CD4-positive, alpha-beta T cell treated with Interleukin-15 for 1 hour (primary cell): Measurements from ENCODE around the gene ARHGDIG.
A peak's percentile ranks its signal among the peaks of the same experiment; 100 is the strongest.
"Not testable (repeated sequence)": the region's sequence is repeated elsewhere in the genome, so short reads cannot be mapped to it uniquely, and the experiment has no call there.

Source experiments
- DNase-seq: peaks from one replicate; pipeline ENCODE4 v3.0.0-alpha.2; 2020

ARHGDIG gene

DNA sequence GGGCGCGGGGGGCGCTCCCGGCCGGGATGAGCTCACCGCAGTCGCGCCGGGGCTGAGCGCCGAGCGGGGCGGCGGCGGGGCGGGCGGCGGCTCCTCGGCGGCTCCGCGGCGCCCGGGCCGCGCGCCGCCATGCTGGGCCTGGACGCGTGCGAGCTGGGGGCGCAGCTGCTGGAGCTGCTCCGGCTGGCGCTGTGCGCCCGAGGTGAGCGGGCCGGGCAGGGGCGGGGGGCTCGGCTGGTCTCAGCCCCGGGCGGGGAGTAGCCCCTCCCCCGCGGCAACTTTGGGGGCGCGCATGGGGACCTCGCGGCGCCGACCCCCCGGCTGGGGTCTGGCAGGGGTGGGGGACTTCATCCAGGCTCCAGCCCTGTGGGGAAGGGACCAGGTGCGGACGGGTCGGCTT, at the start of gene ARHGDIG:
Gene ARHGDIG (plus strand): TSS at position 40 of the 400 bp plus-strand sequence. CDS start 90 bp downstream, at position 130.
- no peak for DNase-seq

DNA sequence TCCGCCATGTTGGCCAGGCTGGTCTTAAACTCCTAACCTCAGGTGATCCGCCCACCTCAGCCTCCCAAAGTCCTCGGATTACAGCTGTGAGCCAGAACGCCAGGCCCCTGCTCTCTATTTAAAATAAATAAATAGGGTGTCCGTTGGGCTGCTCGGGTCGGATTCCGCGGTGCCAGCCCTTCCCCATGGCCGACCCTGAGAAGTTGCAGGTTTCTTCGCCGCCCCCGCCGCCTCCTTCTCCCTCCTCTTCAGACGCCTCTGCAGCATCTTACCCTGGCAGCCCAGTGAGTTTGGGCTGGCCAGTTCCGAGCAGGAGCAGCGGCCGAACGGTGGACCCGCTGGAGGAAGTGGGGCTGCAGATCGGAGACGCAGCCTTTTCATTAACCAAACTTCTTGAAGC, 49.4 kb upstream of the ARHGDIG start:
- no peak for DNase-seq

DNA sequence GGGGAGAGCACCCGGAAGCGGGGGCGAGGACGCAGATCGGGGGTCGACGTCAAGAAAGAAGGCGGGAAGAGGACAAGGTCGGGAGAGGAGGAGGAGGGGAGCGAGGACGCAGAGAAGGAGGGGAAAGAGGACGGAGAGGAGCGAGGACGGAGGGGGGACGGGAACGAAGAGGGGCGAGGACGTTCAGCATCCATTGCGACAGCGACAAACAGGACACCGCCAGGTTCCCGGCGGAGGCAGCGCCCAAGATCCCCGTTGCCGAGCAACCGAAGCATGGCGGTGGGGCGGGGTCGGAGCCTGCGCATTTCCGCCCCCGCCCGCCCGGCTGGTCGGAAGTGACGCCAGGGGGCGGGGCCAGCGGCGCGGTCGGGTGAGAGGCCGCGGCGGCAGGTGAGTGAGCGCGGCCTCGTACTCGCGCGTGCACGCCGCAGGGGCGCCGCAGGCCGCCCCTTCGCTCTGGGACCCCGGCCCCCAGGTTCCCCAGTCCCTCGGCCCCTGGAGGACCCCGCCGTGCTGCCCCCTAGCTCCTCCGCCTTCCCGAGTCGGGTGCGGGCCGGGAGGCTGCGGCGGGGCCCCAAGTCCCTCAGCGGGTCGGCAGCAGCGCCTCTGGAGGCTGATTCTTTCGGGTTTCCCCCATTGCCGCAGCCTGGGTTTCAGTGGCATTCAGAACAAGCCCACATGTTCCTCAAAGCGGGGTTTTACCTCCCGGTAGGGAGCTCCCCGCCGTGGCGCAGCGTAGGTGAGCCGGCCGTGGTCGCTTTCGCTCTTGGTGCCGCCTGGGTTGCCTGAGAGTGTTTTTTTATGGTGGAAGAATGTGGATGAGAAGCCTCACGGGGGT, 45.7 kb upstream of the ARHGDIG start, which contains the start of gene FAM234A:
Gene FAM234A (plus strand): TSS at position 354 of the 838 bp plus-strand sequence. CDS start 19,593 bp downstream, outside the sequence.
- DNase-seq = peak; percentile 94

DNA sequence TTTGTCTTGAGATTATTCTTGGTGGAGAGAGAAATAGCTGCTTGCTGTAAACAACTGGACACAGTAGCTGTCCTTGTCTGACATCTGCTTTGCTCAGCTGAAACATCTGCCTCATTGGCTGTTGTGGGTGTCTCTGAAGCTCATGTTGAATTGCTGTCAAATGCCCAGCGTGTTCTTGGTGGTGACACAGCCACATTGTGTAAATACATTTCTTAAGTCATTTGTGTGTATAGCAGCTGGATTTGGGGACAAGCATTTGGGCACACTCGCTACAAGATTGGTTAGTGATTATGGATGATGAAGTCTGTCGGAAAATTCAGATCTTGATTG, 40.5 kb upstream of the ARHGDIG start:
- no peak for DNase-seq

DNA sequence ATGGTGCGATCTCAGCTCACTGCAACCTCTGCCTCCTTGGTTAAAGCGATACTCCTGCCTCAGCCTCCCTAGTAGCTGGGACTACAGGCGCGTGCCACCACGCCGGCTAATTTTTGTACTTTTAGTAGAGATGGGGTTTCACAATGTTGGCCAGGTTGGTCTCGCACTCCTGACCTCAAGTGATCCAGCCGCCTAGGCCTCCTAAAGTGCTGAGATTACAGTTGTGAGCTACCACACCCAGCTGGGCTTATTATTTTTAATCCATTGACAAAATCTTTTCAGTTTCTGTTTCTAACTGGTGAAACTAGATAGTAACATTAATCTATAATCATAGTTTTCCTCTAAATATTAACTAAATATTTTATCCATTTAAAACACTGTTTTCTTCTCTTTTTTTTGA, 39.8 kb upstream of the ARHGDIG start:
- DNase-seq = no peak

DNA sequence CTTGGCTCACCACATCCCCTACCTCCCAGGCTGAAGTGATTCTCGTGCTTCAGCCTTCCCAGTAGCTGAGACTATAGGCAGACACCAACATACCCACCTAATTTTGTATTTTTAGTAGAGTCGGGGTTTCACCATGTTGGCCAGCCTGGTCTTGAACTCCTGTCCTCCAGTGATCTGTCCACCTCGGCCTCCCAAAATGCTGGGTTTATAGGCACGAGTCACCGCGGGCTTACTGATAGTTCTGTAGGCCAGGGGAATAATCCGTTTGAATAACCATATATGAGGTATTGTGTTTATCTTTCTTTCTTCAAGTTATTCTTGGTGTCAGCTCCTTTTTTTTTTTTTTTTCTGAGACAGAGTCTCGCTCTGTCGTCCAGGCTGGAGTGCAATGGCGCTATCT, 38.1 kb upstream of the ARHGDIG start:
- no peak for DNase-seq

DNA sequence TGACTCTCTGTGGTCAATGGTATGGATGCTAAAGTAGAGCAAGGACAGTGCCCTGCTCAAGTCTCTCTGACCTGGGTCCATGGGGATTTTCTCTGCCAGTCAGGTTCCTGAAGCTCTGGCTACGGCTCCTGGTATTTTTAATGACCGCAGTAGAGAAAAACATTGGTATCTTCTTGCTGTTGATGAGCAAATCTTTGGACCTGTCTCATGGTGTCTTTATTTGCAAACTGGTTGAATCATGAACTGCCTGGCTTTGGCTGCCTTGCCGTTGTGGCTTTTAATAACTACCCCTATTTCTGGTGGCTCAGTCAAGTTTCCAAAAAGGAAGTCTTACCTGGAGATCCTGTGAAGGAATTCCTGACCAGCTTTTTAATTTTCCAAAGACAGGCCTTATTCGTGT, 37.0 kb upstream of the ARHGDIG start:
- DNase-seq = no peak

DNA sequence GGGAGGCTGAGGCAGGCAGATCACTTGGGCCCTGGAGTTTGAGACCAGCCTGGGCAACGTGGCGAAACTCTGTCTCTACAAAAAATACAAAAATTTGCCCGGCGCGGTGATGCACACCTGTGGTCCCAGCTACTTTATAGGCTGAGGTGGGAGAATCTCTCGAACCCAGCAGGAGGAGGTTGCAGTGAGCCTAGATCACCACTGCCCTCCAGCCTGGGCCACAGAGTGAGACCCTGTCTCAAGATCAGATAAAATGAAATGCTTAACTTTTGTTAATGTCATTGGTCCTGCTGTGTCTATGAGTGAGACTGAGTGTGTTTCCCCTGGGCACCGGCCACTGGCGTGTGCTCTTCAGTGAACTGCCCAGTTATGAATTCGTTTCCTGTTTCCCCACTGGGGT, 35.3 kb upstream of the ARHGDIG start:
- no peak for DNase-seq

DNA sequence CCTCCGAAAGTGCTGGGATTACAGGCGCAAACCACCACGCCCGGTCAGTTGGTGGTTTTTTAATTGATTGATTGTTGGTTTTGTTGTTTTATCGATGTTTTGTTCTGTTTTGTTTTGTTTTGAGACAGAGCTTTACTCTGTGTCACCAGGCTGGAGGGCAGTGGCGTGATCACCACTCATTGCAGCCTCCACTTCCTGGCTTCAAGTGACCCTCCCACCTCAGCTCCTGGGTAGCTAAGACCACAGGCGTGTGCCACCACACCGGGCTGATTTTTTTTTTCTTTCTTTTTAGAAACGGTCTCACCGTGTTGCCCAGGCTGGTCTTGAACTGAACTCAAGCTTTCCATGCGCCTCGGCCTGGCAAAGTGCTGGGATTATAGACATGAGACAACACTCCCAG, 33.4 kb upstream of the ARHGDIG start:
- no peak for DNase-seq

DNA sequence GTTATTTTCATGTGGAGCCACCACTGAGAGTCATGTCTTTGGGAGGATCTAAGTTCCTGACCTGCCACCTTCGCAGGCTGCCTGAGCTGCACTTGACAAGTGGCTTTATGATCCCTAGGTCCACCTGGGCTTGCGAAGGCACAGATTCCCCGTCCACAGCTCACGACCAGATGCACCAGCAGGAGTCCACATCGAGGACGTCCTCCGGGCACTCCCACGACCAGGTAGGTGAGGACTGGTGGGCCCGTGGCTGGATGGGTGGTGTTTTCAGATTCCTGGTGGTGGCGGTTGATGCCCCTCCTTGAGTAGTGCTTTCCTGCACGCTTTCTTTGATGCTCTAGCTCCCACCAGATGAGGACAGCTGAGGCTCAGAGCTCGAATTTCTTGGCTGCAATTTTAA, 31.0 kb upstream of the ARHGDIG start:
- no peak for DNase-seq

DNA sequence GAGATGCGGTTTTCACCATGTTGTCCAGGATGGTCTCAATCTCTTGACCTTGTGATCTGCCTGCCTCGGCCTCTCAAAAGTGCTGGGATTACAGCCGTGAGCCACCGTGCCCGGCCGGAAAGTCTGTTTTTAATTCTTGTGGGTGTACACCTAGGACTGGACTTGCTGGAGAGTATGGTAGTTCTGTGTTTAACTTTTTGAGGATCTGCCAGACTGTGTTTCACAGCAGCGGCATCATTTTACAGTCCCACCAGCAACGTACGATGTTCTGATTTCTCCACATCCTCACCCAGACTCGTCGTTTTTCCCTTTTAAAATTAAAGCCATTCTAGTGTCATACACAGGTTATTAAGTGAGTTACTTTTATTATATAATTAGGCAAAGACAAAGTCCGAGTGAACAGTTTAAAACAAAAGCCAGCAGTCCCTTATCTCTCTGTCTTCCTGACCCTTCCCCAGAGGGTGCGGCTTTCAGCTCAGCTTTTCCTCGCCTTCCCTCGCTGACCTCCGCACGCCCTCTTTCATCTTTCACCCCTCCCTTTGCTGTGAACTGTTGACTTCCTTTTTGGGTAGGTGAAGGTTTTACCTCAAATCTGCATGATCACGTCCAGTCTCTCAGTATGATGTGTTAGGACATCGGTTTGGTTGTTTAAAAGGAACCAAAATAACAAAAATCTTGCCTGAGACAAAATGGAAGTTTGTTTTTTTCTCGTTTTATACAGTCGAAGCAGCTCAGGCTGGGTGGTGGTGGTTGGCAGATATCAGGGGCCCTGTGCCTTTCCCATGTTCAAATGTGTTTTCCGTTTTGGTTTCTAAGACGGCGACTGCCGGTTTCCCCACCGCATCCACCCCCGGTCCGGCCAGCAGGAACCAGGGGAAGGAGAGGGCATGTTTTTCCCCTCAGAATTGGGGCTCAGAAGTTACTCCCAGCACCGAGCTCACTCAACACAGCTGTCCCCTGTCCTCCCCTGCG, 27.7 kb upstream of the ARHGDIG start:
- no peak for DNase-seq

DNA sequence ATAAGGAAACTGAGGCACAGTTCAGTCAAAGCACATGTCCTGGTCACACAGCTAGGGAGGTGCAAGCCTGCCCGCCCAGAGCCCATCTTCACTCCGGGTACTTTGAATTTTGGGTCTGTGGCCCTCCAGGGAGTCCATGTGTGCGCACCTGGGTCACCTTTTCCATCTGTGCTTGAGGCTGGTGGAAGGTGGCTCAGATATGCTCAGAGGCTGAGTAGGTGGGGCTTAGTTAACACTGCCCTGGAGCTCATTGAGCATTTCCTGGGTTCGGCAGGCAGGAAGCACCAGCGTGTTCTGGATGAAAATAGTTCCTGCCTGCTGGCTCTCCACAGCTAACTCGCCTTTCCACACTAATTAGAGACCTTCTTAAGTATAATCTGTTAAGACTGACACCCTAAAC, 26.6 kb upstream of the ARHGDIG start:
- no peak for DNase-seq

DNA sequence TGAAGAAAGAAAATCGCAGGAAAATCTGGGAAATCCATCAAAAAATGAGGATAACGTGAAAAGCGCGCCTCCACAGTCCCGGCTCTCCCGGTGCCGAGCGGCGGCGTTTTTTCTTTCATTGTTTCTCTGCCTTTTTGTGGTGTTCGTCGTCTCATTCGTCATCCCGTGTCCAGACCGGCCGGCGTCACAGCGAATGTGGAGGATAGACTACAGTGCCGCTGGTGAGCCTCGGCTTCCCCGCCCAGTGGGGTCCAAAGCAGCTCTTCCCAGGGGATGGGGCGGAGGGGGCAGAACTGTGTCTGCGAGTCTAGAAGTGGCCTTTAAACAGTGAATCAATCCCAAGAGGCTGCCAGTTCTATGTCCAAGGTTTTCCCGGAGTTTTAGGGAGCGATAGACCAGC, 25.9 kb upstream of the ARHGDIG start:
- DNase-seq = no peak

DNA sequence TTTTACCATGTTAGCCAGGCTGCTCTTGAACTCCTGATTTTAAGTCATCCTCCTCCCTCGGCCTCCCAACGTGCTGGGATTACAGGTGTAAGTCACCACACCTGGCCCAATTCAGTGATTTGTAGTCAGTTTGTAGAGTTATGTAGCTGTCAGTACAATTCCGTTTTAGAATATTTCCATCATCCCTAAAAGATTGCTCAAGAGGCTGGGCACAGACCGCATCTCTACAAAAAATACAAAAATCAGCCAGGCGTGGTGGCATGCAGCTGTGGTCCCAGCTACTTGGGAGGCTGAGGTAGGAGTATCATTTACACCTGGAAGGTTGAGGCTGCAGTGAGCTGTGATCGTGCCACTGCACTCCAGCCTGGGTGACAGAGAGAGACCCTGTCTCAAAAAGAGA, 25.2 kb upstream of the ARHGDIG start:
- no peak for DNase-seq

DNA sequence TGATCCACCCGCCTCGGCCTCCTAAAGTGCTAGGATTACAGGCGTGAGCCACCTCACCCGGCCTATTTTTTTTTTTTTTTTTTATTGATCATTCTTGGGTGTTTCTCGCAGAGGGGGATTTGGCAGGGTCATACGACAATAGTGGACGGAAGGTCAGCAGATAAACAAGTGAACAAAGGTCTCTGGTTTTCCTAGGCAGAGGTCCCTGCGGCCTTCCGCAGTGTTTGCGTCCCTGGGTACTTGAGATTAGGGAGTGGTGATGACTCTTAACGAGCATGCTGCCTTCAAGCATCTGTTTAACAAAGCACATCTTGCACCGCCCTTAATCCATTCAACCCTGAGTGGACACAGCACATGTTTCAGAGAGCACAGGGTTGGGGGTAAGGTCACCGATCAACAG, 22.3 kb upstream of the ARHGDIG start:
- not testable (repeated sequence) for DNase-seq

DNA sequence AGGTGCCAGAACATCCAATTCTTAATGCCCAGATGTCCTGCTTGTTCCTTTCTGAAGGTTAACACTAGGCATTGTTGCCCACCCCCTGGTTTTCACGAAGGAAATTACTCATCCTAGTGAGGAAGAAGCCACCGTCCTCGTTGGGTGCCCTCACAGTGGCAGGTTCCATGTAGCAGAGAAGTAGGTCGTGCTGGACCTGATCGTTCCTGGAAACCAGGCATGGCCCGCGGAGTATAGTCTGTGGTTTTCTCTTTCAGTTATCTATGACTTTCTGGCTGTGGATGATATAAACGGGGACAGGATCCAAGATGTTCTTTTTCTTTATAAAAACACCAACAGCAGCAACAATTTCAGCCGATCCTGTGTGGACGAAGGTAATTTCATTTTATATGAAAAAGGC, 21.2 kb upstream of the ARHGDIG start:
- no peak for DNase-seq

DNA sequence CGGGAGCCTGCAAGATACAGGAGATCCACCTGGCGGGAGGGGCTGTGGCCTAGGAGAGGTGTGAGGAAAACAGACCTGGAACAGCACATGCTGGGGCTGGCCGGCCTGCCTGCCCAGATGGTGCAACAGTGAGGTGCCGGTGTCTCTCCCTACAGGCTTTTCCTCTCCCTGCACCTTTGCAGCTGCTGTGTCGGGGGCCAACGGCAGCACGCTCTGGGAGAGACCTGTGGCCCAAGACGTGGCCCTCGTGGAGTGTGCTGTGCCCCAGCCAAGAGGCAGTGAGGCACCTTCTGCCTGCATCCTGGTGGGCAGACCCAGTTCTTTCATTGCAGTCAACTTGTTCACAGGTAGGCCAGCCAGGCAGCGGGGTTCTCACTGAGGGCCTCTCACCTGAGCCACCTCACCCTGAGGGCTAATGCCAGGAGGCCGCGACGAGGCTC, 20.6 kb upstream of the ARHGDIG start:
- no peak for DNase-seq

DNA sequence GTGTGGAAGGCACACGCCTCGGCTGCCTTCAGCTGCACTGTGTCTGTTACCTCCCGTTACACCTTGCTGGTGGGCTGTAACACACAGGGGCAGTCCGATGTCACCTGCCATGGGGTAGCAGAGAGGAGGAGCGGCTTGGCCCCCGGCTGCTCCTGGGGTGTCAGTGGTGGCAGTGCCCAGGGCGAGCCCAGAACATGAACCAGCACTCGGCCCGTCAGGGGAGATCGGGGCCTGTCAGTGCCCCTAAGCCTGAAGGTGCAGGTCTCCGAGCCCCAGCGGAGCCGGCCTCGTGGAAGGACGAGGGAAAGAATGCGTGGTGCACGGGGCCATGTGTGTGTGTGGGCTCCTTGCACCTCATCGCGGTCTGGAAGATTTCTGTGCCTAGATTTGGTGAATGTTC, 20.1 kb upstream of the ARHGDIG start:
- DNase-seq = no peak

DNA sequence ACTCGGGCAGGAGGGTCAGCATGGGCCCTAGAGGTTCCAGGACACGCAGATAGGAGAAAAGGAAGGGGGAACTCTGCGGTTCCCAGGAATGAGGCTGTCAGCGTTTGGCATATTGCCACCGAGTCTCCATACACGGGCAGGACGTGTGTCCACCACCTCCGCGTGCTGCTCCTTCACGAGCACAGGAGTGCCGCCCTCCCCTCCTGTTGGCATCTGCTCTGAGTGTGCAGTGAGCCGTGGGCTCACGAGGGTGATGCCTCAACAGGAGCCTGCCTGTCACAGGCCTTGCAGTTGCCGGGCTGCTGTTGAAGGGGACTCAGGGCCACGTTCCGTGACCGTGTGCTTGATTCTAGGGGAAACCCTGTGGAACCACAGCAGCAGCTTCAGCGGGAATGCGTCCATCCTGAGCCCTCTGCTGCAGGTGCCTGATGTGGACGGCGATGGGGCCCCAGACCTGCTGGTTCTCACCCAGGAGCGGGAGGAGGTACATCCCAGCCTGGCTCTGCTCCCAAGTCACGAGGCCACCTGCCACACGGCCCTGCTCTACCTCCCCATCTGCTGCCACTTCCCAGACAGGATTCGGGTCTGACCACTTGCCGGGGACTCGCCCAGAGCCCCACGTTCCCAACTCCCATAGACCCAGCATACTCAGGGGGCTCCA, 19.2 kb upstream of the ARHGDIG start:
- DNase-seq = no peak

DNA sequence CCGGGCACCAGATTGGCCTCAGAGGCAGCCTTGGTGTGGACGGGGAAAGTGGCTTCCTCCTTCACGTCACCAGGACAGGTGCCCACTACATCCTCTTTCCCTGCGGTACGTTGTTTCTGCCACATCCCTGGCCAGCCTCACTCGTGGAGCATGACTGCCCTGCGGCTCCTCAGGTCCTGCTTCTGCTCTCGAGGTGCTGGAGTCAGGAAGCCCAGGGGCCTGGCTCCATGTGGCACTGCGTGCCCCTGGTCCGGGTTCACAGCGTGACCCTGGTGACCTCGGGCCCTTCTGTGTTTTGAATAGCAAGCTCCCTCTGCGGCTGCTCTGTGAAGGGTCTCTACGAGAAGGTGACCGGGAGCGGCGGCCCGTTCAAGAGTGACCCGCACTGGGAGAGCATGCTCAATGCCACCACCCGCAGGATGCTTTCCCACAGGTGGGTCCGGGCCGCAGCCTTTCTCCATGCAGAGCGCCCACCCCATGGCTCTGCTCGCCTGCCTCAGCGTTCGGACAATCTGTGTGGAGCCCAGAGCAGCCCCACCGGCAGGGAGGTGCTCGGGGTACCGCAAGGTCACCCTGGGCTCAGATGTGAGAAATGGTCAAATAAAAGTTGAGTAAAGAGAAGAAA, 18.2 kb upstream of the ARHGDIG start:
- no peak for DNase-seq

DNA sequence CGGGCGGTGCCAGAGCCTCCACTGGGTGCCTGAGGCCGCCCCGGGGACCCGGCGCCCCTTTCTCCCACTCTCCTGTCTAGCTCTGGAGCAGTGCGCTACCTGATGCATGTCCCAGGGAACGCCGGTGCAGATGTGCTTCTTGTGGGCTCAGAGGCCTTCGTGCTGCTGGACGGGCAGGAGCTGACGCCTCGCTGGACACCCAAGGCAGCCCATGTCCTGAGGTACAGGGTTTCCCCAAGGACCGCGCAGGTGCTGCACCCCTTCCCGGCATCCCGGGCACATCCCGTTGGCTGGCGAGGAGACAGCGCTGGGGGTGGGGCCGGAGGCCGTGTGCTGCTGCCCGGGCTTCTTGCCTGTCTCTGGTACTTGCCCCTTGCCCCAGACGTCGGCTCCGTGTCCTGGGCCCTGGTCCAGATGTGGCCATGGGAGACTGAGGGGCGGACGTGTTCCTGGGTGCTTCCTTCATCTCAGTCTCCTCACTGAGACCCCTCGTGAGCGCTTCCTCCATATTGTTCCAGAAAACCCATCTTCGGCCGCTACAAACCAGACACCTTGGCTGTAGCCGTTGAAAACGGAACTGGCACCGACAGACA, 17.1 kb upstream of the ARHGDIG start:
- no peak for DNase-seq

DNA sequence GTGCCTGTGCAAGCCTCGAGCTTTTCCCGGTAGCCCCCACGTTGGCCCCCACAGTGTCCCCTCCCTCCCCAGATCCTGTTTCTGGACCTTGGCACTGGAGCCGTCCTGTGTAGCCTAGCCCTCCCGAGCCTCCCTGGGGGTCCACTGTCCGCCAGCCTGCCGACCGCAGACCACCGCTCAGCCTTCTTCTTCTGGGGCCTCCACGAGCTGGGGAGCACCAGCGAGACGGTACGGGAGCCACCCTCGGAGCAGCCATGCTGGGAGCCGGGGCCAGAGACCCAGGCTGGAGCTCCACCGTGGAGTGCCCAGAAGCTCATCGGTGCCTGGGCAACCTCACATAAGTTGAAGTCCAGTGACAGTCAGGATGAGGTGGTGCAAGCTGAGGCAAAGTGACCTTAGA, 16.4 kb upstream of the ARHGDIG start:
- DNase-seq = no peak
